Vagina (tissue), 2 donors: ENCODE results near the gene UCMA. TPM values are rescaled to one million over a fixed set of nuclear protein-coding genes. Genes with fewer than 3 reads are reported as not detected.
"Not testable (repeated sequence)": the region's sequence is repeated elsewhere in the genome, so short reads cannot be mapped to it uniquely, and the experiment has no call there.

Experiments used
- DNase-seq, 2 donors: peaks; one replicate each; pipeline ENCODE4 v3.0.0-alpha.2; 2017; ENCODE audit errors: extremely low spot score in 2 of 2
- H3K27ac ChIP-seq: fragments of 200-600 bp; sonication (generic); one replicate; pipeline ENCODE4 v1.5.1; 2019
- H3K27me3 ChIP-seq: fragments of 200-600 bp; sonication (generic); one replicate; pipeline ENCODE4 v1.5.1; 2019
- H3K36me3 ChIP-seq, 2 donors: fragments of 200-600 bp; sonication (generic); one replicate each; pipeline ENCODE4 v1.5.1; 2017 to 2019
- H3K4me1 ChIP-seq: fragments of 200-600 bp; sonication (generic); one replicate; pipeline ENCODE4 v1.5.1; 2019
- H3K4me3 ChIP-seq, 2 donors: fragments of 200-600 bp; sonication (generic); 1 replicate in 1 of 2; 2 replicates in 1 of 2; pipeline ENCODE4 v1.5.1; 2016 to 2019
- H3K9me3 ChIP-seq: fragments of 200-600 bp; sonication (generic); one replicate; pipeline ENCODE4 v1.5.1; 2019
- CTCF ChIP-seq, 3 experiments: fragments of 450-650 bp in 2 of 3; fragments of 200-600 bp in 1 of 3; sonication (generic) in 1 of 3; IDR thresholded peaks; one replicate each; pipeline ENCODE4 v1.5.1; 2017 to 2019; ENCODE audit warnings: antibody characterized with exemption in 3 of 3, mild to moderate bottlenecking in 2 of 3, moderate library complexity in 2 of 3
- POLR2A ChIP-seq, 2 donors: fragments of 450-650 bp; IDR thresholded peaks; one replicate each; pipeline ENCODE4 v1.6.1; 2017; ENCODE audit warnings: antibody characterized with exemption in 2 of 2, mild to moderate bottlenecking in 2 of 2, moderate library complexity in 2 of 2
- POLR2AphosphoS5 ChIP-seq, 2 donors: sonication (generic); formaldehyde crosslinking; IDR thresholded peaks; one replicate each; pipeline ENCODE4 v1.9.0; 2017; ENCODE audit warnings: antibody characterized with exemption in 2 of 2, mild to moderate bottlenecking in 2 of 2, low read depth in 1 of 2; ENCODE audit not compliant: insufficient read depth in 1 of 2
- intact Hi-C: fragments of 100-400 bp; cut with DNase I; formaldehyde crosslinking; loops from one replicate; pipeline ENCODE4 v1.15.1; 2023
- total RNA-seq: library from RNA; depleted of rRNA; stranded (reverse); fragments of >200 nt; gene quantifications from one replicate; pipeline ENCODE4 v1.2.3, GENCODE V29; 2016

UCMA gene
- total RNA-seq, 1 donor from 2014 or later: not detected

GRCh38 chr10:13241613-13242012 lies 7.4 kb upstream of the UCMA start:
- intact Hi-C loops: no loop called here
- no peaks in the 10 kb centered on the region for H3K4me1 ChIP-seq
- H3K27me3 ChIP-seq: no peaks in the 10 kb centered on the region
- H3K27ac ChIP-seq: no peak overlapping the region
- no peak for TF ChIP-seq POLR2AphosphoS5 (IDR thresholded peaks at IDR 0.05; ENCODE audit: insufficient read depth in 1 of 2, low read depth in 1 of 2)
- TF ChIP-seq CTCF (IDR thresholded peaks at IDR 0.05): no peak
- no peak for TF ChIP-seq POLR2A (IDR thresholded peaks at IDR 0.05)
- no peaks in the 10 kb centered on the region for H3K9me3 ChIP-seq
- no peak for DNase-seq
- H3K36me3 ChIP-seq: no peaks in the 10 kb centered on the region
- H3K4me3 ChIP-seq: no peak overlapping the region

- TF ChIP-seq CTCF (IDR thresholded peaks at IDR 0.05) (no peak), POLR2AphosphoS5 (IDR thresholded peaks at IDR 0.05; ENCODE audit: insufficient read depth in 1 of 2, low read depth in 1 of 2) (no peak), POLR2A (IDR thresholded peaks at IDR 0.05) (no peak)
- Histone ChIP-seq H3K9me3 (no peaks in the 10 kb centered on the region), H3K4me1 (no peaks in the 10 kb centered on the region), H3K27ac (no peak overlapping the region), H3K27me3 (no peaks in the 10 kb centered on the region), H3K36me3 (no peaks in the 10 kb centered on the region), H3K4me3 (no peak overlapping the region)
- intact Hi-C loops: no loop called here
- DNase-seq: no peak
Measured at GRCh38 chr10:13239923-13240322, 5.7 kb upstream of the UCMA start.

- H3K27me3 ChIP-seq: no peaks in the 10 kb centered on the region
- no peak overlapping the region for H3K4me3 ChIP-seq
- intact Hi-C loops: no loop called here
- no peaks in the 10 kb centered on the region for H3K9me3 ChIP-seq
- TF ChIP-seq POLR2AphosphoS5 (IDR thresholded peaks at IDR 0.05; ENCODE audit: insufficient read depth in 1 of 2, low read depth in 1 of 2): no peak
- TF ChIP-seq CTCF (IDR thresholded peaks at IDR 0.05): no peak
- TF ChIP-seq POLR2A (IDR thresholded peaks at IDR 0.05): no peak
- no peaks in the 10 kb centered on the region for H3K4me1 ChIP-seq
- DNase-seq: no peak
- no peaks in the 10 kb centered on the region for H3K36me3 ChIP-seq
- no peak overlapping the region for H3K27ac ChIP-seq
Measured at GRCh38 chr10:13238271-13239077, 4.3 kb upstream of the UCMA start.

GRCh38 chr10:13236638-13237037 lies 2.5 kb upstream of the UCMA start:
- no peak overlapping the region for H3K4me3 ChIP-seq
- H3K27me3 ChIP-seq: no peaks in the 10 kb centered on the region
- no peak for DNase-seq
- TF ChIP-seq POLR2AphosphoS5 (IDR thresholded peaks at IDR 0.05; ENCODE audit: insufficient read depth in 1 of 2, low read depth in 1 of 2) (no peak), POLR2A (IDR thresholded peaks at IDR 0.05) (no peak), CTCF (IDR thresholded peaks at IDR 0.05) (no peak)
- no peaks in the 10 kb centered on the region for H3K9me3 ChIP-seq
- H3K4me1 ChIP-seq: no peaks in the 10 kb centered on the region
- no peaks in the 10 kb centered on the region for H3K36me3 ChIP-seq
- intact Hi-C loops: no loop called here
- H3K27ac ChIP-seq: no peak overlapping the region

- H3K27ac ChIP-seq, H3K4me3 ChIP-seq, intact Hi-C loops, H3K36me3 ChIP-seq, DNase-seq, H3K9me3 ChIP-seq, H3K27me3 ChIP-seq, H3K4me1 ChIP-seq: not testable (repeated sequence)
Measured at GRCh38 chr10:13234736-13235135, 562 bp upstream of the UCMA start.
